OCI-LY3 (cell line): ENCODE data around the gene KCNMA1.

Source experiments
- H2AFZ ChIP-seq: fragments of 200-600, 300-600 bp; shearing (Covaris generic); 2 replicates; pipeline ENCODE4 v1.6.0; 2014; ENCODE audit warnings: antibody characterized with exemption, low read depth, low read length
- H3K27ac ChIP-seq: fragments of 200-600, 300-600 bp; sonication (generic); 2 replicates; pipeline ENCODE4 v1.5.1; 2014; ENCODE audit warnings: mild to moderate bottlenecking, low read length, moderate library complexity, mixed read lengths
- H3K27me3 ChIP-seq: fragments of 200-600, 300-600 bp; sonication (generic); 2 replicates; pipeline ENCODE4 v1.6.1; 2014; ENCODE audit warnings: low read depth, low read length, mixed read lengths
- H3K36me3 ChIP-seq: fragments of 200-600, 300-600 bp; sonication (generic); replicated peaks from 2 replicates; pipeline ENCODE3; 2014; ENCODE audit warnings: low read depth, low read length, mixed read lengths
- H3K4me1 ChIP-seq: fragments of 300-600, 200-600 bp; sonication (generic); 2 replicates; pipeline ENCODE4 v1.6.1; 2014; ENCODE audit warnings: low read length, mixed read lengths
- H3K4me2 ChIP-seq: fragments of 200-600, 300-600 bp; sonication (generic); 2 replicates; pipeline ENCODE4 v1.6.1; 2014; ENCODE audit warnings: low read length, mixed read lengths
- H3K4me3 ChIP-seq: fragments of 300-600, 200-600 bp; sonication (generic); 2 replicates; pipeline ENCODE4 v1.5.1; 2014; ENCODE audit warnings: antibody characterized with exemption, mild to moderate bottlenecking, low read length, moderate library complexity
- H3K79me2 ChIP-seq: fragments of 300-600, 200-600 bp; shearing (Covaris generic); 2 replicates; pipeline ENCODE4 v1.6.1; 2014; ENCODE audit warnings: mild to moderate bottlenecking, low read length, mixed read lengths
- H3K9ac ChIP-seq: fragments of 300-600, 200-600 bp; shearing (Covaris generic); 2 replicates; pipeline ENCODE4 v1.6.0; 2014; ENCODE audit warnings: mild to moderate bottlenecking, low read length, moderate library complexity
- H3K9me3 ChIP-seq: fragments of 200-600, 300-600 bp; shearing (Covaris generic); 2 replicates; pipeline ENCODE4 v1.6.1; 2014; ENCODE audit warnings: low read length, mixed read lengths; ENCODE audit not compliant: insufficient read depth
- H4K20me1 ChIP-seq: fragments of 200-600, 300-600 bp; sonication (generic); 2 replicates; pipeline ENCODE4 v1.6.1; 2016; ENCODE audit warnings: low read length, mixed read lengths; ENCODE audit not compliant: insufficient read depth
- EZH2phosphoT487 ChIP-seq: fragments of 200-600 bp; shearing (Covaris generic); IDR thresholded peaks from 2 replicates; pipeline ENCODE4 v1.6.1; 2018; ENCODE audit warnings: antibody characterized with exemption, mixed run types, low read depth
- TF ChIP-seq, protein P1 (sequence below): fragments of 200-600, 300-600 bp; sonication (generic); IDR thresholded peaks from 2 replicates; pipeline ENCODE4 v1.5.1; 2014; ENCODE audit warnings: antibody characterized with exemption, low read length, low read depth

Gene KCNMA1

DNA sequence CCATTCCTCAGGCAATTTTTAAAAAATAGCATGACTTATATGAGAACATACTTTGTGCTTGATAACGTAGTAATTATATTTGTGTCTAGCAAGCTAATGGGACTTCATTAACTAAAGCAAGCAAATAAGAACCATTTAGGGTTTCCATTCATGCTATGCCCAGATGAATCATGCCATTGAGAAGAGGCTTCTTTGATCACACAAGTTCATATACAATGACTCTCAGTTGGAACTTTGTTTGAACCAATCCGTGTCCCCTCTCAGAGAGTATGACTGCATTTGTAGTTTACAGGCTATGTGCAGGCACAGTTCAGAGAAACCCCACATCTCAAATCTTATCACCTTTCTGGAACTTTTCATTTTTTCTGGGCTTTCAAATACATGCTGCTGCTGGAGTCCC lies 614.2 kb downstream of the KCNMA1 start:
- no peaks in the 10 kb centered on the region for H3K79me2 ChIP-seq
- no peak overlapping the region for H3K9ac ChIP-seq
- no peak overlapping the region for H2AFZ ChIP-seq
- H3K9me3 ChIP-seq: no peaks in the 10 kb centered on the region
- no peak overlapping the region for H3K4me3 ChIP-seq
- H3K4me2 ChIP-seq: no peak overlapping the region
- no peaks in the 10 kb centered on the region for H3K27me3 ChIP-seq
- no peak overlapping the region for H3K27ac ChIP-seq
- H3K4me1 ChIP-seq: peaks cover 16% of the 10 kb centered on the region
- peaks cover 5% of the 10 kb centered on the region; the same call in 1 of the 2 replicates for H4K20me1 ChIP-seq
- no peak for TF ChIP-seq EZH2phosphoT487
- TF ChIP-seq, protein P1, sequence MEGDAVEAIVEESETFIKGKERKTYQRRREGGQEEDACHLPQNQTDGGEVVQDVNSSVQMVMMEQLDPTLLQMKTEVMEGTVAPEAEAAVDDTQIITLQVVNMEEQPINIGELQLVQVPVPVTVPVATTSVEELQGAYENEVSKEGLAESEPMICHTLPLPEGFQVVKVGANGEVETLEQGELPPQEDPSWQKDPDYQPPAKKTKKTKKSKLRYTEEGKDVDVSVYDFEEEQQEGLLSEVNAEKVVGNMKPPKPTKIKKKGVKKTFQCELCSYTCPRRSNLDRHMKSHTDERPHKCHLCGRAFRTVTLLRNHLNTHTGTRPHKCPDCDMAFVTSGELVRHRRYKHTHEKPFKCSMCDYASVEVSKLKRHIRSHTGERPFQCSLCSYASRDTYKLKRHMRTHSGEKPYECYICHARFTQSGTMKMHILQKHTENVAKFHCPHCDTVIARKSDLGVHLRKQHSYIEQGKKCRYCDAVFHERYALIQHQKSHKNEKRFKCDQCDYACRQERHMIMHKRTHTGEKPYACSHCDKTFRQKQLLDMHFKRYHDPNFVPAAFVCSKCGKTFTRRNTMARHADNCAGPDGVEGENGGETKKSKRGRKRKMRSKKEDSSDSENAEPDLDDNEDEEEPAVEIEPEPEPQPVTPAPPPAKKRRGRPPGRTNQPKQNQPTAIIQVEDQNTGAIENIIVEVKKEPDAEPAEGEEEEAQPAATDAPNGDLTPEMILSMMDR: no peak
- H3K36me3 ChIP-seq: peaks cover 11% of the 10 kb centered on the region

DNA sequence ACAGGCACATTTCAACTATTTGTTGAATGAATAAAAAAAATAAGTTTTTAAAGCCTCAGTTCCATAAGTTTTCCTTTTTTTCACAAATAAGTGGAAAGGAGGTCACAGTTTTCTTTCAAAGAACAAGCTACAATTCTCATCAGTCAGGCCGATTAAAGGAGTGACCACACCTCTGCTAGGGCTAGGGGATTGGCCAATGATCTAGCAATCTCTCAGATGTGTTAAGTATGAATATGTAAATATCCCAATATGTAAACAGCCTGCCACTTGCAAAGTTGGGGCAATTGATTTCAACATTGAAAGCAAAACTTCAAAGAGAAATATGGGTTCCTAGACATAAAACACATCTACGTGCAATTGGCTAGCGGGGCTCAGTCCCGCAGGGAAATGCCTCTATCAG lies 614.9 kb downstream of the KCNMA1 start:
- Histone ChIP-seq H2AFZ (no peak overlapping the region), H3K9ac (no peak overlapping the region), H3K36me3 (peaks cover 11% of the 10 kb centered on the region), H3K4me2 (no peak overlapping the region), H4K20me1 (no peaks in the 10 kb centered on the region), H3K4me1 (peaks cover 9% of the 10 kb centered on the region), H3K27me3 (no peaks in the 10 kb centered on the region), H3K27ac (no peak overlapping the region), H3K4me3 (no peak overlapping the region), H3K79me2 (no peaks in the 10 kb centered on the region), H3K9me3 (no peaks in the 10 kb centered on the region)
- TF ChIP-seq, protein P1: no peak
- no peak for TF ChIP-seq EZH2phosphoT487

- H3K79me2 ChIP-seq: no peaks in the 10 kb centered on the region
- peaks cover 11% of the 10 kb centered on the region for H3K36me3 ChIP-seq
- H3K4me2 ChIP-seq: no peak overlapping the region
- no peaks in the 10 kb centered on the region for H3K9me3 ChIP-seq
- H4K20me1 ChIP-seq: no peaks in the 10 kb centered on the region
- no peak overlapping the region for H3K9ac ChIP-seq
- H3K4me1 ChIP-seq: peaks cover 2% of the 10 kb centered on the region
- H3K27me3 ChIP-seq: no peaks in the 10 kb centered on the region
- no peak overlapping the region for H3K4me3 ChIP-seq
- TF ChIP-seq, protein P1: no peak
- no peak for TF ChIP-seq EZH2phosphoT487
- no peak overlapping the region for H3K27ac ChIP-seq
- H2AFZ ChIP-seq: no peak overlapping the region
These were observed 615.6 kb downstream of the KCNMA1 start for GRCh38 chr10:77021966-77022490.

GRCh38 chr10:77020426-77021040 lies 617.1 kb downstream of the KCNMA1 start:
- H3K4me2 ChIP-seq: no peak overlapping the region
- H3K36me3 ChIP-seq: peaks cover 6% of the 10 kb centered on the region
- H3K79me2 ChIP-seq: no peaks in the 10 kb centered on the region
- no peaks in the 10 kb centered on the region for H3K4me1 ChIP-seq
- no peak overlapping the region for H3K9ac ChIP-seq
- no peaks in the 10 kb centered on the region for H3K9me3 ChIP-seq
- H3K4me3 ChIP-seq: no peak overlapping the region
- no peak overlapping the region for H3K27ac ChIP-seq
- H4K20me1 ChIP-seq: no peaks in the 10 kb centered on the region
- H2AFZ ChIP-seq: no peak overlapping the region
- no peaks in the 10 kb centered on the region for H3K27me3 ChIP-seq
- TF ChIP-seq, protein P1: no peak
- TF ChIP-seq EZH2phosphoT487: no peak
